Measurements from ENCODE around the gene ARHGEF7. TPM values are rescaled to one million over a fixed set of nuclear protein-coding genes. Genes with fewer than 3 reads are reported as not detected.

Gene ARHGEF7
- total and polyA plus RNA-seq, 5 donors: 21.3 to 43.9 (median 35.3) TPM

GRCh38 chr13:111292710-111293485 is 177.8 kb downstream of the ARHGEF7 start:
- Histone ChIP-seq H3K4me1 (ENCODE audit: control insufficient read depth, insufficient read depth, low read length) (no peaks in the 10 kb centered on the region), H3K9me3 (ENCODE audit: control insufficient read depth, low read length) (no peaks in the 10 kb centered on the region), H3K4me3 (ENCODE audit: low read length) (no peak overlapping the region), H3K27ac (ENCODE audit: low read length) (no peak overlapping the region), H3K27me3 (ENCODE audit: control insufficient read depth, insufficient read depth) (no peaks in the 10 kb centered on the region)
- intact Hi-C loops (cut with DNase I): no loop called here
- no peak for ATAC-seq
- WGBS: 91% methylated on average over 13 of the region's 13 CpGs
- DNase-seq: no peak

DNA sequence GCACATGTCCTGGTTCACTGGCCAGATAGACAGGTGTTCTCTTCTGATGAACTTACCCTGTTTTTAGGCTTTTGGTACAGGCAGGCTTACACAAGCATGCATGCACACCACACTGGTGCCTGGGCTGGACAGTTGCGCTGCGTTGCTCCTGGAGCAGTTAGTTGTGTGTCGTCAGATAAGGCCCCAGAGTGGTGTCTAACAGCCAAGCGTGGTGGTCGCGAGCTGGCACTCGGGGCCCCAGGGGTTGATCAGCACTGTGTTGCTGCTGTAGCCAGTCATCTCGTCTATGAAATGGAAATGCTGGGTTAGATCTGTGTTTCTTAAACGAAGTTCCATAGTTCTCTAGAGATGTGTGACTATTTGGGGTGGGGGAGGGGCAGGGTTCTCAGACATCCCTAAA is 180.8 kb downstream of the ARHGEF7 start:
- 89% methylated on average over 9 of the region's 9 CpGs for WGBS
- intact Hi-C loops (cut with DNase I): no loop called here

GRCh38 chr13:111296417-111296816 is 181.3 kb downstream of the ARHGEF7 start:
- no peak overlapping the region for H3K4me3 ChIP-seq (ENCODE audit: low read length)
- DNase-seq: no peak
- H3K4me1 ChIP-seq (ENCODE audit: control insufficient read depth, insufficient read depth, low read length): no peaks in the 10 kb centered on the region
- 82% methylated on average over 6 of the region's 6 CpGs for WGBS
- H3K27ac ChIP-seq (ENCODE audit: low read length): no peak overlapping the region
- no peaks in the 10 kb centered on the region for H3K9me3 ChIP-seq (ENCODE audit: control insufficient read depth, low read length)
- intact Hi-C loops (cut with DNase I): no loop called here
- H3K27me3 ChIP-seq (ENCODE audit: control insufficient read depth, insufficient read depth): no peaks in the 10 kb centered on the region
- ATAC-seq: no peak

More for the DNA sequence above, 180.8 kb downstream of the ARHGEF7 start:
- Histone ChIP-seq H3K27me3 (ENCODE audit: control insufficient read depth, insufficient read depth) (no peaks in the 10 kb centered on the region), H3K4me3 (ENCODE audit: low read length) (no peak overlapping the region), H3K27ac (ENCODE audit: low read length) (no peak overlapping the region), H3K9me3 (ENCODE audit: control insufficient read depth, low read length) (no peaks in the 10 kb centered on the region), H3K4me1 (ENCODE audit: control insufficient read depth, insufficient read depth, low read length) (no peaks in the 10 kb centered on the region)
- no peak for ATAC-seq
- DNase-seq: no peak

DNA sequence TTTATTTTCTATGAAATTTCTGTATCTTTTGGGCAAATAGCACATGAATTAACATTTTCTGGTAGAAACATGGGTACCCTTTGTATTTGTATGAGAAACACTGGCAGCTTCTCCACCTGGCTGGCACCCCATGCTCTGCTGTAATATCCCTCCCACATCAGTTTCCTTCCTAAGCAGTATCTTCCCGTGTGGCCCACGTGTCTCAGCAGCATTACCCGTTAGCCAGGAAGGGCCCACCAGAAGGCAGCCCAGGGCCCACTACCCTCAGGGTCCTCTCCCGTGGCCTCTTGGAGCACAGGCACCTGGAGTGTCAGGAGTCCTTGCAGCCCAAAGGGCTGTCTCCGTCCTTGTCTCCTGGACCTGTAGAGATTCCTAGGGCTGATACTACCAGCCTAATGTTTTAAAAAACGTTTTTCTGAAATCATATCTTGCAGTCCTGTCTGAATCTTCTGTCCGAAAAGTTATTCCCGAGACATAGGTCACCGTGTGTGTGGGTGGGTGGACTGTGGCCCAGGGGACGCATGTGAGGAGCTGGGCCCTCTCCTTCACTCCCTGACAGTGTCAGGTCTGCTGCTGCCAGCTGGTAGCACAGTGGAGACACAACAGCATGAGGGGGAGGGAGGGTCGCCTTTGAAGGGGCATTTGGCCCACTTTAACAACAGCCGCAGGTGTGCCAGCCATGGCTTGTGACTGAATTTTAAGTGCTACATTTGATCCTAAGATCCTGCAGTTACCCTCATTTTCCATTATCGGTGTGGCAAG is 183.3 kb downstream of the ARHGEF7 start:
- Histone ChIP-seq H3K9me3 (ENCODE audit: control insufficient read depth, low read length) (no peaks in the 10 kb centered on the region), H3K4me1 (ENCODE audit: control insufficient read depth, insufficient read depth, low read length) (no peaks in the 10 kb centered on the region), H3K27me3 (ENCODE audit: control insufficient read depth, insufficient read depth) (no peaks in the 10 kb centered on the region), H3K4me3 (ENCODE audit: low read length) (no peak overlapping the region), H3K27ac (ENCODE audit: low read length) (no peak overlapping the region)
- intact Hi-C loops (cut with DNase I): no loop called here
- peak in 1 of 2 donors; percentile 30 for ATAC-seq
- DNase-seq: no peak
- 71% methylated on average over 13 of the region's 13 CpGs for WGBS

- no peaks in the 10 kb centered on the region for H3K27me3 ChIP-seq (ENCODE audit: control insufficient read depth, insufficient read depth)
- ATAC-seq (peak; percentile 53 to 74), DNase-seq (peak in 1 of 3 donors; percentile 55)
- H3K27ac ChIP-seq (ENCODE audit: low read length): no peak overlapping the region
- intact Hi-C loops (cut with DNase I): no loop called here
- H3K9me3 ChIP-seq (ENCODE audit: control insufficient read depth, low read length): no peaks in the 10 kb centered on the region
- H3K4me3 ChIP-seq (ENCODE audit: low read length): no peak overlapping the region
- H3K4me1 ChIP-seq (ENCODE audit: control insufficient read depth, insufficient read depth, low read length): no peaks in the 10 kb centered on the region
- WGBS: 85% methylated on average over 22 of the region's 22 CpGs
Measured at GRCh38 chr13:111302045-111302726, 187.1 kb downstream of the ARHGEF7 start.

DNA sequence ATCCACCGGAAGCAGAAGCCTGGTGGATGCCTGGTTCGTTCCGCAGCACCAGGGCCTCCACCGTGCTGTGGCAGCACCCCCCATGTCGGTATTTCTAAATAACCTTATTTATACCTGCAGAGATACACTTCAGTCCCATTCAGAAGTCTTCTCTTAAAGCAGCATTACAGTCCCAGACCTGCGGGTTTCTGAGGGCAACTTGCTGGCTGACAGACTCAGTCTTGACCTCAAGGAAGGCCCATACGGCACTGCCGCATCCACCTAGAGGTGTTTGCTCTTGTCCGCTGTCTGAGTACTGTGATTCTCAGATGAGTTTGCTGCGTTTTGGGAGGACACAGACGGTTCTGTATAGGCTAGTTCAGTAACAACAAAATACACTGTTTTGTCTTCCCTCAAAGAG is 188.4 kb downstream of the ARHGEF7 start:
- H3K4me3 ChIP-seq (ENCODE audit: low read length): no peak overlapping the region
- DNase-seq: no peak
- no peaks in the 10 kb centered on the region for H3K4me1 ChIP-seq (ENCODE audit: control insufficient read depth, insufficient read depth, low read length)
- H3K27ac ChIP-seq (ENCODE audit: low read length): no peak overlapping the region
- no peaks in the 10 kb centered on the region for H3K27me3 ChIP-seq (ENCODE audit: control insufficient read depth, insufficient read depth)
- intact Hi-C loops (cut with DNase I): no loop called here
- no peaks in the 10 kb centered on the region for H3K9me3 ChIP-seq (ENCODE audit: control insufficient read depth, low read length)
- ATAC-seq: no peak
- WGBS: 98% methylated on average over 11 of the region's 11 CpGs

- no peak overlapping the region for H3K4me3 ChIP-seq (ENCODE audit: low read length)
- no peaks in the 10 kb centered on the region for H3K9me3 ChIP-seq (ENCODE audit: control insufficient read depth, low read length)
- no peaks in the 10 kb centered on the region for H3K4me1 ChIP-seq (ENCODE audit: control insufficient read depth, insufficient read depth, low read length)
- 94% methylated on average over 15 of the region's 15 CpGs for WGBS
- DNase-seq: no peak
- no peak overlapping the region for H3K27ac ChIP-seq (ENCODE audit: low read length)
- ATAC-seq: no peak
- H3K27me3 ChIP-seq (ENCODE audit: control insufficient read depth, insufficient read depth): no peaks in the 10 kb centered on the region
- intact Hi-C loops (cut with DNase I): no loop called here
Measured at GRCh38 chr13:111304041-111304544, 189.0 kb downstream of the ARHGEF7 start.

DNA sequence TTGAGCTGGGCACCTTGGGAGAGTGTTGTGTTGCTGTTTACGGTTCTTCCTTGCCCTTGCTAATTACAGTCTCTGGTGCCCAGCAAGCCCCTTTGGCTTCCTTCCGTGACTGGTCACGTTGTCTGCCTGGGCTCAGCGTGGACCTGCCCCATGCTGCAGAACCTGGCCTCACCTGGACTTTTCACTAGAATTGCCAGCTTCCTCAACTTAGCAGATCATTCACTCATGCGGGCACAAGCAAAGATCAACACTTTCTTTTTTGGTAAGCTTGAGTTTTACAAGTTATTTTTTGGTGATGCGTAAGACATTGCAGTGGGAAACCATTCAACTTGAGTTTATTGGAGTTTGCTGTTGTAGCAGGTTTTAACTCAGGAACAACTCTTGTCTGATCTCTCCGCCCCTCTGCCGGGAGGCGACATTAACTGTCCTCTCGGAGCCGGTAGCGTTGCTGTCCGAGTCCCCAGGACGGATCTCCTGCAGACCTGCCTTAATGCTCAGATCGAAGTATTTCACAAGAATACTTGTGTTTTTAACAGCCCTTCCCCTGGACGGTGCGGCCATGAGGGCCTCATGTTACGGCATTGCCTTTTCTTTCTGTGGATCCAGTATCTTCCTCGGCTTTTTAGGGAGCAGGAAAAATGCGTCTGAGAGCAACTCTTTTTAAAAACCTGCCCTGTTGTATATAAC is 189.6 kb downstream of the ARHGEF7 start:
- Histone ChIP-seq H3K4me1 (ENCODE audit: control insufficient read depth, insufficient read depth, low read length) (no peaks in the 10 kb centered on the region), H3K27me3 (ENCODE audit: control insufficient read depth, insufficient read depth) (no peaks in the 10 kb centered on the region), H3K9me3 (ENCODE audit: control insufficient read depth, low read length) (no peaks in the 10 kb centered on the region), H3K27ac (ENCODE audit: low read length) (no peak overlapping the region), H3K4me3 (ENCODE audit: low read length) (no peak overlapping the region)
- ATAC-seq (no peak), DNase-seq (peak in 1 of 3 donors; percentile 41)
- intact Hi-C loops (cut with DNase I): no loop called here
- WGBS: 96% methylated on average over 20 of the region's 20 CpGs

GRCh38 chr13:111312944-111313590 is 198.0 kb downstream of the ARHGEF7 start:
- H3K4me3 ChIP-seq (ENCODE audit: low read length): no peak overlapping the region

DNA sequence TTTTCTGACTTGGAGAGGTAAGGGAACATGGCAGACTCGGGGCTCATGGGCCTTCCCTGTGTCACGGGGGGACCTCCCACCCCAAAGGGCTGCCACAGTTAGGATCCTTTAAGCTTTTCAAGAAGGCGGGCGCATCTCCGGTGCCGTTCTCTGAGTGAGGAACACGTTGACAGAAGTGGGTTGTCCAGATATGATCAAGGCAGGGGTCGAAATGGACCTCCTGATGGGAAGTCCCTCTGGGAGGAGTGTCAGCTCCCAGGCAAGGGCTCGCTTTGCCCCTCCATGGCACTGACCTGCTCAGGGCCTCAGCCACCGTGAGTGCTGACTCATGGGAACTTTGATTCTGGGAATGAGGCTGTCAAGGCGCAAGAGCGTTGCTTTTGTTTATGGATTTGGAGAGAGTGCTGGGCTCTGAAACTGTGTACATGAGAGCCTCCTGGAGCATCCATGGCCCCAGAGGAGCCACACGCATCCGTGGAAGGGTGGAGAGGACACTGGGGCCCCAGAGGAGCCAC is 198.9 kb downstream of the ARHGEF7 start:
- no peaks in the 10 kb centered on the region for H3K27me3 ChIP-seq (ENCODE audit: control insufficient read depth, insufficient read depth)
- 80% methylated on average over 14 of the region's 14 CpGs for WGBS
- DNase-seq (no peak), ATAC-seq (no peak)
- no peak overlapping the region for H3K27ac ChIP-seq (ENCODE audit: low read length)
- H3K4me1 ChIP-seq (ENCODE audit: control insufficient read depth, insufficient read depth, low read length): no peaks in the 10 kb centered on the region
- H3K9me3 ChIP-seq (ENCODE audit: control insufficient read depth, low read length): no peaks in the 10 kb centered on the region
- intact Hi-C loops (cut with DNase I): no loop called here
- H3K4me3 ChIP-seq (ENCODE audit: low read length): no peak overlapping the region

More at GRCh38 chr13:111312944-111313590, 198.0 kb downstream of the ARHGEF7 start:
- intact Hi-C loops (cut with DNase I): no loop called here
- no peaks in the 10 kb centered on the region for H3K27me3 ChIP-seq (ENCODE audit: control insufficient read depth, insufficient read depth)
- no peaks in the 10 kb centered on the region for H3K9me3 ChIP-seq (ENCODE audit: control insufficient read depth, low read length)
- ATAC-seq (no peak), DNase-seq (no peak)
- no peak overlapping the region for H3K27ac ChIP-seq (ENCODE audit: low read length)
- 98% methylated on average over 17 of the region's 17 CpGs for WGBS
- no peaks in the 10 kb centered on the region for H3K4me1 ChIP-seq (ENCODE audit: control insufficient read depth, insufficient read depth, low read length)

All from right cardiac atrium (tissue), 5 donors.